Immature natural killer cell (primary cell): Measurements from ENCODE around the gene NLRP3. TPM values are rescaled to one million over a fixed set of nuclear protein-coding genes. Genes with fewer than 3 reads are reported as not detected.
"Not testable (repeated sequence)": the region's sequence is repeated elsewhere in the genome, so short reads cannot be mapped to it uniquely, and the experiment has no call there.

Experiments
- DNase-seq, 3 donors: peaks; one replicate each; pipeline ENCODE4 v3.0.0; 2022; ENCODE audit warnings: mixed read lengths in 1 of 3
- H3K27ac Mint-ChIP-seq, 6 donors: one replicate each; pipeline ENCODE4 v1.8.0; 2020; ENCODE audit warnings: mixed read lengths in 6 of 6, mild to moderate bottlenecking in 5 of 6, inconsistent platforms in 4 of 6, moderate library complexity in 3 of 6
- H3K27me3 Mint-ChIP-seq, 3 donors: one replicate each; pipeline ENCODE4 v1.8.0; 2020 to 2021; ENCODE audit warnings: low read depth in 3 of 3, mild to moderate bottlenecking in 3 of 3, mixed read lengths in 3 of 3, moderate library complexity in 3 of 3, inconsistent platforms in 1 of 3
- H3K36me3 Mint-ChIP-seq, 3 donors: one replicate each; pipeline ENCODE4 v1.8.0; 2020; ENCODE audit warnings: mixed read lengths in 3 of 3, inconsistent platforms in 2 of 3, mild to moderate bottlenecking in 2 of 3
- H3K4me1 Mint-ChIP-seq, 2 donors: one replicate each; pipeline ENCODE4 v1.8.0; 2020; ENCODE audit warnings: inconsistent platforms in 2 of 2, mild to moderate bottlenecking in 2 of 2, mixed read lengths in 2 of 2, moderate library complexity in 1 of 2
- H3K4me3 Mint-ChIP-seq, 5 donors: one replicate each; pipeline ENCODE4 v1.8.0; 2020; ENCODE audit warnings: mild to moderate bottlenecking in 5 of 5, mixed read lengths in 5 of 5, inconsistent platforms in 3 of 5, moderate library complexity in 3 of 5
- H3K9me3 Mint-ChIP-seq, 6 donors: one replicate each; pipeline ENCODE4 v1.8.0; 2020; ENCODE audit warnings: mild to moderate bottlenecking in 6 of 6, mixed read lengths in 6 of 6, inconsistent platforms in 4 of 6, moderate library complexity in 3 of 6
- polyA plus RNA-seq, 3 donors: library from polyadenylated mRNA; unstranded; fragments of 300-500 nt; fragmentation: Illumina TruSeq; gene quantifications; one replicate each; pipeline ENCODE4 v1.2.3, GENCODE V29; 2021

NLRP3 gene
- polyA plus RNA-seq, result 1 to 10 TPM in 2 of 3 donors, not detected in 1; 1.0 to 1.5 TPM

GRCh38 chr1:247415423-247416361 is at the start of gene NLRP3:
Gene NLRP3 (plus strand): TSS chr1:247416173. CDS start chr1:247418801, 2,628 bp downstream.
- Mint-ChIP-seq H3K4me3 (peak within 1 kb of the TSS; percentile 85 to 93 (median 89)), H3K36me3 (peaks cover 0 to 4% (median 0%) of the 10 kb centered on the region in 3 donors), H3K27me3 (peaks cover 2 to 10% (median 5%) of the 10 kb centered on the region in 3 donors), H3K27ac (peak within 1 kb of the TSS; percentile 16 to 85 (median 56)), H3K9me3 (no peaks in the 10 kb centered on the region), H3K4me1 (peaks cover 30% of the 10 kb centered on the region in 2 donors)
- peak; percentile 34 to 49 (median 49) for DNase-seq

GRCh38 chr1:247366345-247366744 is 49.6 kb upstream of the NLRP3 start:
- not testable (repeated sequence) for H3K36me3 Mint-ChIP-seq, H3K27ac Mint-ChIP-seq, H3K9me3 Mint-ChIP-seq, H3K4me1 Mint-ChIP-seq, DNase-seq, H3K4me3 Mint-ChIP-seq
- H3K27me3 Mint-ChIP-seq, result peaks cover 3 to 13% (median 8%) of the 10 kb centered on the region in 3 donors

- no peak overlapping the region for H3K4me3 Mint-ChIP-seq
These were observed 48.9 kb upstream of the NLRP3 start for GRCh38 chr1:247366926-247367645.

GRCh38 chr1:247367786-247368422 is 48.1 kb upstream of the NLRP3 start:
- Mint-ChIP-seq H3K27me3 (peaks cover 2 to 13% (median 8%) of the 10 kb centered on the region in 3 donors), H3K4me3 (no peak overlapping the region), H3K27ac (no peak overlapping the region), H3K36me3 (no peaks in the 10 kb centered on the region), H3K9me3 (no peaks in the 10 kb centered on the region), H3K4me1 (peaks cover 2 to 4% of the 10 kb centered on the region in 2 donors)
- no peak for DNase-seq

More at GRCh38 chr1:247366926-247367645, 48.9 kb upstream of the NLRP3 start:
- Mint-ChIP-seq H3K4me1 (no peaks in the 10 kb centered on the region), H3K9me3 (no peaks in the 10 kb centered on the region), H3K27me3 (peaks cover 3 to 13% (median 8%) of the 10 kb centered on the region in 3 donors), H3K36me3 (no peaks in the 10 kb centered on the region), H3K27ac (no peak overlapping the region)
- DNase-seq, result no peak

- DNase-seq, result no peak
- H3K9me3 Mint-ChIP-seq, result no peaks in the 10 kb centered on the region
- no peak overlapping the region for H3K4me3 Mint-ChIP-seq
- H3K4me1 Mint-ChIP-seq, result peaks cover 2 to 5% of the 10 kb centered on the region in 2 donors
- H3K36me3 Mint-ChIP-seq, result no peaks in the 10 kb centered on the region
- H3K27me3 Mint-ChIP-seq, result peaks cover 0 to 13% (median 5%) of the 10 kb centered on the region in 3 donors
- H3K27ac Mint-ChIP-seq, result no peak overlapping the region
These were observed 47.4 kb upstream of the NLRP3 start for GRCh38 chr1:247368490-247369145.

GRCh38 chr1:247370786-247371732 is 44.9 kb upstream of the NLRP3 start:
- DNase-seq, result no peak
- no peaks in the 10 kb centered on the region for H3K36me3 Mint-ChIP-seq
- H3K4me3 Mint-ChIP-seq, result no peak overlapping the region
- H3K4me1 Mint-ChIP-seq, result peaks cover 4 to 11% of the 10 kb centered on the region in 2 donors
- no peak overlapping the region for H3K27ac Mint-ChIP-seq
- H3K9me3 Mint-ChIP-seq, result no peaks in the 10 kb centered on the region
- peaks cover 0 to 20% (median 3%) of the 10 kb centered on the region in 3 donors for H3K27me3 Mint-ChIP-seq

GRCh38 chr1:247371801-247372259 is 44.1 kb upstream of the NLRP3 start:
- no peaks in the 10 kb centered on the region for H3K9me3 Mint-ChIP-seq
- no peaks in the 10 kb centered on the region for H3K36me3 Mint-ChIP-seq
- no peak for DNase-seq
- no peak overlapping the region for H3K27ac Mint-ChIP-seq
- peaks cover 4 to 11% of the 10 kb centered on the region in 2 donors for H3K4me1 Mint-ChIP-seq
- H3K4me3 Mint-ChIP-seq, result no peak overlapping the region
- H3K27me3 Mint-ChIP-seq, result peaks cover 0 to 20% (median 3%) of the 10 kb centered on the region in 3 donors

GRCh38 chr1:247373721-247374141 is 42.2 kb upstream of the NLRP3 start:
- H3K27ac Mint-ChIP-seq, result no peak overlapping the region
- no peaks in the 10 kb centered on the region for H3K36me3 Mint-ChIP-seq
- DNase-seq, result peak; percentile 19 to 38 (median 32)
- no peaks in the 10 kb centered on the region for H3K9me3 Mint-ChIP-seq
- H3K27me3 Mint-ChIP-seq, result peaks cover 2 to 12% (median 3%) of the 10 kb centered on the region in 3 donors
- peaks cover 4 to 11% of the 10 kb centered on the region in 2 donors for H3K4me1 Mint-ChIP-seq
- H3K4me3 Mint-ChIP-seq, result peak overlapping the region in 4 of 5 donors; percentile 35 to 77 (median 68)

- DNase-seq, H3K9me3 Mint-ChIP-seq, H3K27ac Mint-ChIP-seq, H3K27me3 Mint-ChIP-seq, H3K4me3 Mint-ChIP-seq, H3K36me3 Mint-ChIP-seq: not testable (repeated sequence)
- H3K4me1 Mint-ChIP-seq, result peaks cover 4 to 11% of the 10 kb centered on the region in 2 donors
These were observed 41.2 kb upstream of the NLRP3 start for GRCh38 chr1:247374651-247375334.

GRCh38 chr1:247375747-247376146 is 40.2 kb upstream of the NLRP3 start:
- H3K36me3 Mint-ChIP-seq, result no peaks in the 10 kb centered on the region

GRCh38 chr1:247376659-247377058 is 39.3 kb upstream of the NLRP3 start:
- Mint-ChIP-seq H3K27ac (no peak overlapping the region), H3K9me3 (no peaks in the 10 kb centered on the region), H3K4me3 (no peak overlapping the region), H3K4me1 (peaks cover 4 to 11% of the 10 kb centered on the region in 2 donors), H3K36me3 (no peaks in the 10 kb centered on the region), H3K27me3 (peaks cover 0 to 12% (median 2%) of the 10 kb centered on the region in 3 donors)
- no peak for DNase-seq

More at GRCh38 chr1:247375747-247376146, 40.2 kb upstream of the NLRP3 start:
- H3K4me3 Mint-ChIP-seq, result no peak overlapping the region
- peaks cover 0 to 11% (median 2%) of the 10 kb centered on the region in 3 donors for H3K27me3 Mint-ChIP-seq
- DNase-seq, result no peak
- no peaks in the 10 kb centered on the region for H3K9me3 Mint-ChIP-seq
- H3K4me1 Mint-ChIP-seq, result peaks cover 4 to 11% of the 10 kb centered on the region in 2 donors
- H3K27ac Mint-ChIP-seq, result no peak overlapping the region

- H3K4me1 Mint-ChIP-seq, H3K4me3 Mint-ChIP-seq, H3K36me3 Mint-ChIP-seq, H3K9me3 Mint-ChIP-seq, H3K27ac Mint-ChIP-seq, DNase-seq: not testable (repeated sequence)
- peaks cover 0 to 12% (median 2%) of the 10 kb centered on the region in 3 donors for H3K27me3 Mint-ChIP-seq
These were observed 38.3 kb upstream of the NLRP3 start for GRCh38 chr1:247377656-247378055.
